Renal cortical epithelial cell (primary cell): ENCODE data around the gene TRPV6. TPM values are rescaled to one million over a fixed set of nuclear protein-coding genes. Genes with fewer than 3 reads are reported as not detected.

Experiments used
- DNase-seq: peaks from one replicate; pipeline ENCODE4 v3.0.0-alpha.2; 2011; ENCODE audit warnings: low read depth
- total RNA-seq: library from RNA; depleted of rRNA; stranded (reverse); fragments of >200 nt; gene quantifications from 2 replicates; pipeline ENCODE4 v1.2.3, GENCODE V29; 2014

The TRPV6 gene
- 0.05 TPM in 1 of 2 replicates, not detected in the other for total RNA-seq

GRCh38 chr7:142885311-142886230, at the start of gene TRPV6:
TSS of gene TRPV6 (minus strand) at chr7:142885745.
- peak; percentile 2 for DNase-seq

- no peak for DNase-seq
These were observed 48.5 kb upstream of the TRPV6 start for GRCh38 chr7:142934056-142934455.

- DNase-seq, result no peak
These were observed 48.1 kb upstream of the TRPV6 start, which contains the start of gene TRPV5 for GRCh38 chr7:142933624-142934023. TSS of gene TRPV5 (minus strand) at chr7:142933746. CDS start at chr7:142933459, 287 bp downstream.

- no peak for DNase-seq
These were observed 47.5 kb upstream of the TRPV6 start for GRCh38 chr7:142933092-142933475.

GRCh38 chr7:142932386-142933091, 47.0 kb upstream of the TRPV6 start:
- no peak for DNase-seq

- DNase-seq, result no peak
These were observed 44.7 kb upstream of the TRPV6 start for GRCh38 chr7:142930126-142930730.

- no peak for DNase-seq
These were observed 42.4 kb upstream of the TRPV6 start for GRCh38 chr7:142927949-142928348.

GRCh38 chr7:142927085-142927745, 41.7 kb upstream of the TRPV6 start:
- no peak for DNase-seq

GRCh38 chr7:142925413-142925812, 39.9 kb upstream of the TRPV6 start:
- DNase-seq, result no peak

- no peak for DNase-seq
These were observed 37.8 kb upstream of the TRPV6 start for GRCh38 chr7:142923391-142923790.

GRCh38 chr7:142919656-142920055, 34.1 kb upstream of the TRPV6 start:
- no peak for DNase-seq

GRCh38 chr7:142918901-142919300, 33.4 kb upstream of the TRPV6 start:
- no peak for DNase-seq

- no peak for DNase-seq
These were observed 31.9 kb upstream of the TRPV6 start for GRCh38 chr7:142917447-142917846.

GRCh38 chr7:142916508-142916907, 31.0 kb upstream of the TRPV6 start:
- DNase-seq, result peak; percentile 39

- no peak for DNase-seq
These were observed 29.8 kb upstream of the TRPV6 start for GRCh38 chr7:142915315-142915714.

- no peak for DNase-seq
These were observed 28.6 kb upstream of the TRPV6 start for GRCh38 chr7:142914121-142914520.

- DNase-seq, result no peak
These were observed 28.0 kb upstream of the TRPV6 start for GRCh38 chr7:142913566-142913965.

- DNase-seq, result no peak
These were observed 27.5 kb upstream of the TRPV6 start for GRCh38 chr7:142913051-142913450.

- no peak for DNase-seq
These were observed 24.9 kb upstream of the TRPV6 start for GRCh38 chr7:142910481-142910880.

GRCh38 chr7:142910031-142910433, 24.5 kb upstream of the TRPV6 start:
- DNase-seq, result peak; percentile 51

GRCh38 chr7:142908921-142909890, 23.7 kb upstream of the TRPV6 start:
- peak; percentile 3 for DNase-seq
